Measurements from ENCODE around the gene EXD3.
A peak's percentile ranks its signal among the peaks of the same experiment; 100 is the strongest.

Gene EXD3

GRCh38 chr9:137432687-137433348 lies 9.9 kb upstream of the EXD3 start:
- FAIRE-seq = no peak
- DNase-seq (ENCODE audit: low spot score) = no peak

GRCh38 chr9:137431416-137431931 lies 8.5 kb upstream of the EXD3 start:
- no peak for FAIRE-seq

GRCh38 chr9:137430723-137431415 lies 7.9 kb upstream of the EXD3 start:
- FAIRE-seq (no peak), DNase-seq (ENCODE audit: low spot score) (no peak)

More at GRCh38 chr9:137431416-137431931, 8.5 kb upstream of the EXD3 start:
- no peak for DNase-seq (ENCODE audit: low spot score)

GRCh38 chr9:137429974-137430722 lies 7.2 kb upstream of the EXD3 start:
- FAIRE-seq (no peak), DNase-seq (ENCODE audit: low spot score) (peak; percentile 70)

- FAIRE-seq = no peak
Observed at GRCh38 chr9:137429546-137429890, 6.6 kb upstream of the EXD3 start.

GRCh38 chr9:137428841-137429545 lies 6.0 kb upstream of the EXD3 start:
- FAIRE-seq (no peak), DNase-seq (ENCODE audit: low spot score) (no peak)

More at GRCh38 chr9:137429546-137429890, 6.6 kb upstream of the EXD3 start:
- DNase-seq (ENCODE audit: low spot score) = no peak

- DNase-seq (ENCODE audit: low spot score) (no peak), FAIRE-seq (no peak)
Observed at GRCh38 chr9:137428311-137428630, 5.3 kb upstream of the EXD3 start.

GRCh38 chr9:137427454-137428310 lies 4.7 kb upstream of the EXD3 start:
- FAIRE-seq (no peak), DNase-seq (ENCODE audit: low spot score) (no peak)

GRCh38 chr9:137426018-137426681 lies 3.2 kb upstream of the EXD3 start:
- FAIRE-seq = no peak

GRCh38 chr9:137423514-137424291 lies 741 bp upstream of the EXD3 start:
- peak; percentile 65 for DNase-seq (ENCODE audit: low spot score)
- FAIRE-seq = no peak

More at GRCh38 chr9:137426018-137426681, 3.2 kb upstream of the EXD3 start:
- DNase-seq (ENCODE audit: low spot score) = no peak

- FAIRE-seq = no peak
- no peak for DNase-seq (ENCODE audit: low spot score)
Observed at GRCh38 chr9:137421838-137422603, 941 bp downstream of the EXD3 start.

- no peak for FAIRE-seq
Observed at GRCh38 chr9:137417161-137418021, 5.6 kb downstream of the EXD3 start.

GRCh38 chr9:137416563-137417151 lies 6.3 kb downstream of the EXD3 start:
- no peak for DNase-seq (ENCODE audit: low spot score)
- no peak for FAIRE-seq

More at GRCh38 chr9:137417161-137418021, 5.6 kb downstream of the EXD3 start:
- no peak for DNase-seq (ENCODE audit: low spot score)

GRCh38 chr9:137416006-137416562 lies 6.9 kb downstream of the EXD3 start:
- DNase-seq (ENCODE audit: low spot score) (no peak), FAIRE-seq (no peak)

- FAIRE-seq (no peak), DNase-seq (ENCODE audit: low spot score) (no peak)
Observed at GRCh38 chr9:137415451-137415850, 7.5 kb downstream of the EXD3 start.

GRCh38 chr9:137412431-137412830 lies 10.5 kb downstream of the EXD3 start:
- no peak for FAIRE-seq
- peak; percentile 52 for DNase-seq (ENCODE audit: low spot score)

Measured in urothelium cell line (cell line).